NCI-H2196 treated with DMSO at 0.1 percent for 48 hours (cell line): ENCODE results near the gene RHOV.
A peak's percentile ranks its signal among the peaks of the same experiment; 100 is the strongest.

Experiments
- DNase-seq: peaks from one replicate; lab custom pipeline; 2025; ENCODE audit not compliant: unreplicated experiment; lab: John Stamatoyannopoulos, UW

The RHOV gene

GRCh38 chr15:40846841-40847222 lies 27.2 kb downstream of the RHOV start:
- no peak for DNase-seq

- peak; percentile 51 for DNase-seq
Observed at GRCh38 chr15:40845511-40846284, 28.3 kb downstream of the RHOV start.

GRCh38 chr15:40845036-40845435 lies 29.0 kb downstream of the RHOV start:
- no peak for DNase-seq

GRCh38 chr15:40844696-40845030 lies 29.4 kb downstream of the RHOV start:
- no peak for DNase-seq

- DNase-seq = no peak
Observed at GRCh38 chr15:40843885-40844695, 29.9 kb downstream of the RHOV start, which contains the start of gene SPINT1. Gene SPINT1, plus strand, starts transcription at chr15:40844048. Its CDS starts 507 bp downstream, at chr15:40844555.

- DNase-seq = no peak
Observed at GRCh38 chr15:40843261-40843884, 30.7 kb downstream of the RHOV start.

- no peak for DNase-seq
Observed at GRCh38 chr15:40841741-40842140, 32.3 kb downstream of the RHOV start.

GRCh38 chr15:40838756-40839155 lies 35.3 kb downstream of the RHOV start:
- DNase-seq = no peak

GRCh38 chr15:40836020-40836419 lies 38.0 kb downstream of the RHOV start:
- no peak for DNase-seq

GRCh38 chr15:40832903-40833302 lies 41.1 kb downstream of the RHOV start:
- DNase-seq = no peak

- no peak for DNase-seq
Observed at GRCh38 chr15:40831861-40832260, 42.2 kb downstream of the RHOV start.

GRCh38 chr15:40830884-40831283 lies 43.1 kb downstream of the RHOV start:
- DNase-seq = peak; percentile 53

- no peak for DNase-seq
Observed at GRCh38 chr15:40829115-40829514, 44.9 kb downstream of the RHOV start.

GRCh38 chr15:40828447-40829036 lies 45.5 kb downstream of the RHOV start, which contains the start of gene PPP1R14D:
Gene PPP1R14D, minus strand, starts transcription at chr15:40828708. Its CDS starts 67 bp downstream, at chr15:40828641.
- DNase-seq = no peak

- no peak for DNase-seq
Observed at GRCh38 chr15:40826423-40827075, 47.5 kb downstream of the RHOV start.

GRCh38 chr15:40825661-40826422 lies 48.2 kb downstream of the RHOV start:
- no peak for DNase-seq

GRCh38 chr15:40823572-40824343 lies 50.3 kb downstream of the RHOV start:
- DNase-seq = no peak
